SK-N-MC (cell line): ENCODE data around the gene GJC2.

Experiments used
- EZH2 ChIP-seq: fragments of 200-600 bp; sonication (generic); IDR thresholded peaks from one replicate; pipeline ENCODE4 v1.6.1; 2017; ENCODE audit warnings: antibody characterized with exemption
- FOXP2 ChIP-seq: optimal IDR thresholded peaks from 2 replicates; pipeline ENCODE3; 2011; ENCODE audit warnings: mild to moderate bottlenecking, moderate library complexity; ENCODE audit not compliant: insufficient read depth; ENCODE audit errors: extremely low read length, control extremely low read depth
- POLR2AphosphoS5 ChIP-seq: IDR thresholded peaks from 2 replicates; pipeline ENCODE4 v1.6.1; 2012; ENCODE audit warnings: mild to moderate bottlenecking, low read depth, low read length, borderline replicate concordance

GRCh38 chr1:228120351-228120750 is 29.4 kb upstream of the GJC2 start:
- TF ChIP-seq EZH2 (no peak), POLR2AphosphoS5 (no peak), FOXP2 (no peak)
